ENCODE data around the gene RNF169. TPM values are rescaled to one million over a fixed set of nuclear protein-coding genes. Genes with fewer than 3 reads are reported as not detected.

The RNF169 gene
- total RNA-seq, 2 donors from 2014 or later: 12.4 to 13.2 TPM

GRCh38 chr11:74786574-74786973 lies 37.9 kb downstream of the RNF169 start:
- intact Hi-C loops (cut with DNase I): no loop called here

GRCh38 chr11:74791333-74792100 lies 42.9 kb downstream of the RNF169 start:
- intact Hi-C loops (cut with DNase I): no loop called here
- no peak for TF ChIP-seq CTCF (IDR thresholded peaks at IDR 0.05)
- Histone ChIP-seq H3K9me3 (no peaks in the 10 kb centered on the region), H3K27ac (no peak overlapping the region), H3K27me3 (no peaks in the 10 kb centered on the region), H3K4me3 (no peak overlapping the region), H3K9ac (ENCODE audit: low read depth in 2 of 2, low read length in 2 of 2) (no peak overlapping the region), H3K36me3 (peaks cover 8% of the 10 kb centered on the region), H3K4me1 (no peaks in the 10 kb centered on the region)
- DNase-seq: no peak

More at GRCh38 chr11:74786574-74786973, 37.9 kb downstream of the RNF169 start:
- DNase-seq: no peak
- no peaks in the 10 kb centered on the region for H3K9me3 ChIP-seq
- H3K27me3 ChIP-seq: no peaks in the 10 kb centered on the region
- no peak overlapping the region for H3K27ac ChIP-seq
- TF ChIP-seq CTCF (IDR thresholded peaks at IDR 0.05): no peak
- H3K4me1 ChIP-seq: peaks cover 2% of the 10 kb centered on the region
- H3K36me3 ChIP-seq: peaks cover 8% of the 10 kb centered on the region
- no peak overlapping the region for H3K9ac ChIP-seq (ENCODE audit: low read depth in 2 of 2, low read length in 2 of 2)
- no peak overlapping the region for H3K4me3 ChIP-seq

GRCh38 chr11:74806267-74806666 lies 57.6 kb downstream of the RNF169 start:
- DNase-seq: no peak
- H3K4me3 ChIP-seq: no peak overlapping the region
- no peaks in the 10 kb centered on the region for H3K9me3 ChIP-seq
- intact Hi-C loops (cut with DNase I): no loop called here
- no peak overlapping the region for H3K27ac ChIP-seq
- H3K4me1 ChIP-seq: no peaks in the 10 kb centered on the region
- no peak for TF ChIP-seq CTCF (IDR thresholded peaks at IDR 0.05)
- H3K9ac ChIP-seq (ENCODE audit: low read depth in 2 of 2, low read length in 2 of 2): no peak overlapping the region
- H3K36me3 ChIP-seq: no peaks in the 10 kb centered on the region
- H3K27me3 ChIP-seq: no peaks in the 10 kb centered on the region

GRCh38 chr11:74809801-74810200 lies 61.2 kb downstream of the RNF169 start:
- no peak overlapping the region for H3K4me3 ChIP-seq
- no peaks in the 10 kb centered on the region for H3K9me3 ChIP-seq
- intact Hi-C loops (cut with DNase I): no loop called here
- H3K4me1 ChIP-seq: no peaks in the 10 kb centered on the region
- no peaks in the 10 kb centered on the region for H3K36me3 ChIP-seq
- H3K27me3 ChIP-seq: no peaks in the 10 kb centered on the region
- no peak for DNase-seq
- no peak for TF ChIP-seq CTCF (IDR thresholded peaks at IDR 0.05)
- no peak overlapping the region for H3K9ac ChIP-seq (ENCODE audit: low read depth in 2 of 2, low read length in 2 of 2)
- no peak overlapping the region for H3K27ac ChIP-seq

- Histone ChIP-seq H3K36me3 (no peaks in the 10 kb centered on the region), H3K27me3 (no peaks in the 10 kb centered on the region), H3K4me1 (no peaks in the 10 kb centered on the region), H3K9ac (ENCODE audit: low read depth in 2 of 2, low read length in 2 of 2) (no peak overlapping the region), H3K4me3 (no peak overlapping the region), H3K9me3 (no peaks in the 10 kb centered on the region), H3K27ac (no peak overlapping the region)
- intact Hi-C loops (cut with DNase I): no loop called here
- DNase-seq: no peak
- no peak for TF ChIP-seq CTCF (IDR thresholded peaks at IDR 0.05)
These were observed 67.3 kb downstream of the RNF169 start for GRCh38 chr11:74815966-74816365.
